ENCODE results near the gene ATP8A2.
A peak's percentile ranks its signal among the peaks of the same experiment; 100 is the strongest.

ATP8A2 gene

DNA sequence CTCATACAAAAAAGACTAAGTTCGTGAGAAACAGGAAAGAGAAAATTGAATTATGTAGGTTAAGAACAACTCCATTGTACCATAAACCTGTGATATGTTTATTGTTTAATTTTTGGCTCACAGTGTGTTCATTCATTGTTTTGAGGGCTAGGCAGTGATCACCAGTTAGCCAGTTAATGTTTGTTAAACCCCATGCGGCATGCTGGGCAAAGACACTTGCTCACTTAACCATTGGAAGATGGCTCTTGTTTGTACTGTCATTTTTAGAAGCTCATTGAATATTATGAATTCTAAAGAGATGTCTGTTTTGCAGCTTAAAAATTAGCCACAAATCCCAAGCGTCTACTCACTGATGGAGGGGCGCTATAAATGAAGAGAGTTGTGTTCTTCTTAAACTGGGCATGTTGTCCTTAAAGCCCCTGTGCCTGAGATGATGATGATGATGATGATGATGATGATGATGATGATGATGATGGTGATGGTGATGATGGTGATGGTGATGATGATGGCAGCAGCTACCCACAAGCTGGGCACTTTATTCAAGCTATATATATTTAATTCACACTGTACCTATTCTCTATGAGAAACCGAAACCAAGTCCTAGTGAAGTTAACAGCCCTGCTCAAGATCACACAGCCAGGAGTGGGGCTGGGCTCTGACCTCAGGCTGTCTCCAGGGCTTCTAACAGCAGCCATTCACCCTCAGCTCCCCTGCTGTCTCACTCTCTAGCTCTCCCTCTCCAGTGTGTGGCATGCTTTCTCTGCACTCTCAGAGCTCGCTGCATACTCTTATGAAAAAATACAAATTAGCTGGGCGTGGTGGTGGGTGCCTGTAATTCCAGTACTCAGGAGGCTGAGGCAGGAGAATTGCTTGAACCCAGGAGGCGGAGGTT lies 510.9 kb downstream of the ATP8A2 start:
- DNase-seq (ENCODE audit: low read depth in 3 of 3) = no peak

DNA sequence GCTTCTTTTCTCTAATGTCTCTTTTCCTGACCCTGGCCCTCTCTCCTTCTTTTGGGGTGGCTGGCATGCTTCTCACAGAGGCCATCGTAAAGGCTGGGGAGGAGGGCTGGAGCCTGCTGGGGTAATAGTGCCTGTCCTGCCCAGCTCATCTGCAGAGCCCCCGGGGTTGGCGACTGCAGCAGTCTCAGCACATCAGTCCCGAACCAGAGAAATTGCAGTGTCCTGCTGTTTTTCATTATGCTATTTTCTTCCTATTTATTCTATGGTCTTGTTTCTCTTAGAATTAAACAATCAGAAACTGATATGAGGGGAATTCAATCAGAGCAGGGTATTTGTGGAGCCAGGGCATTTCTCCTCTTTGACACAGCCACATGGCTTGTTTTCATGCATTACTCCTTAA lies 513.6 kb downstream of the ATP8A2 start:
- DNase-seq (ENCODE audit: low read depth in 3 of 3) = no peak

- DNase-seq (ENCODE audit: low read depth in 3 of 3) = no peak
Observed at GRCh38 chr13:25886438-25887214, 514.9 kb downstream of the ATP8A2 start.

DNA sequence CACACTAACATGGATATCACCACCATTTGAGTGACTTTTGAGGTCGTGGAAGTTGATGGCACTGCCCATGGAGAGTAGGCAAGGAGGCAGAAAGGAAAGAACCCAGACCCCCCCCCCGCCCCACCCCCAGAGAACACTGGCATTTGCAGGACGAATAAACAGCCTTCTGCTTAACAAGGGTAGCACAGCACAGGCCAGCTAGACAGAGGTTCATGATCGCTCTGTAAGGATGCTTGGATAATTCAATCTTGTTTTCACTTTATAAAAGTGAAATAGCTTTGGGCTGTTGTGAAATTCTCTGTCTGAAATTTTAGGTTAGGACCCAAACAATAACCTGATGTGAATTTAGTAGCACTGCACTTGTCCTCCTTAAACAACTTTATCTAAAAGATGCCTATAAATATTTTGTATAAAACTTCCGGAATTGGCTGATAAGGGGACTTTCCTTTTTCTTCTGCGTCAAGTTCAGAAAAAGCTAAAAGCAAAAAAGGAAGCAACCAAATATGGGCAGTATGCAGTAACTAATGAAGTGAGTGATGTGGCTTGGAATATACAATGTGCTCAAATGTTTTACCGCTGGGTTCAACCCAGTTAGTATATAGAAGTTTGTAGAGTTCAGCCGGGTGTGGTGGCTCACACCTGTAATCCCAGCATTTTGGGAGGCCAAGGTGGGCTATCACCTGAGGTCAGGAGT lies 516.3 kb downstream of the ATP8A2 start:
- DNase-seq (ENCODE audit: low read depth in 3 of 3) = no peak

DNA sequence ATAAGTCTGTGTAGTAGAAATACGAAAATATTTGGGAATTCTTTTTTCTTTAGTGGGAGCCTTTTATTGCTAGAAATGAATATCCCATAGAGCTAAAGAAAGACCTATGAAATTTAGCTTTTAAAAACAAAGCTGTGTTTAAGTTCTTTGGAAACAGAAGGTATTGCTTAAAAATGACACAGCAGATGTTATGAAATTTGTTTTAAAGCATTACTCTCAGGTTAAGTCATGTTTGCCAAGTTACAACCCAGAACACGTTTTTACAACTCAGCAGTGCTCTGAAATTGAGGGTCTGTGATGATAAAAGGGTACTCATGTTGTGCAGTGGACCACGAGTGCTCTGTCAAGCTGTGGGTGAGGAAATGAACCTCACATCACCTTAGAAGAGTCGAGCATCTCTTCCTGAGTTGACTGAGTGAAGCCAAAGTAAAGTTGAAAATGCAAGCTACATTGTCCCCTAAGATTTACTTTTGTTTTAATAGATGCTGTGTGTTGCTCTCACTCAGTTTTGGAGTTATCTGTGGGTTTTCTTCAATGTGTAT lies 519.0 kb downstream of the ATP8A2 start:
- no peak for DNase-seq (ENCODE audit: low read depth in 3 of 3)

DNA sequence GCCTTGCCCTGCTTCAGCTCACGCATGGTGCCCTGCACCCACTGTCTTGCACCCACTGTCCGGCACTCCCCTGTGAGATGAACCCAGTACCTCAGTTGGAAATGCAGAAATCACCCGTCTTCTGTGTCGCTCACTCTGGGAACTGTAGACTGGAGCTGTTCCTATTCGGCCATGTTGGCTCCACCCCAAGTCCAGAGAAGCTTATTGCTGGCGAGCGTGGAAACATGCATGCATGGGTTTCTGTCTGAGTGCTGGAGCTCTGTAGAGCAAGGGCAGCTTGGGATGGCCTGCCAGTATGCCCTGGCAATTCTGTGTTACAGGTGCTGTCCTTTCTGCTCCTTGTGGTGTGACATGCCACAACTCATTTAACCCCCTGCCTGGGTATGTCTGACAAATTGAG lies 527.2 kb downstream of the ATP8A2 start:
- DNase-seq (ENCODE audit: low read depth in 3 of 3) = no peak

GRCh38 chr13:25899464-25899863 lies 527.7 kb downstream of the ATP8A2 start:
- no peak for DNase-seq (ENCODE audit: low read depth in 3 of 3)

DNA sequence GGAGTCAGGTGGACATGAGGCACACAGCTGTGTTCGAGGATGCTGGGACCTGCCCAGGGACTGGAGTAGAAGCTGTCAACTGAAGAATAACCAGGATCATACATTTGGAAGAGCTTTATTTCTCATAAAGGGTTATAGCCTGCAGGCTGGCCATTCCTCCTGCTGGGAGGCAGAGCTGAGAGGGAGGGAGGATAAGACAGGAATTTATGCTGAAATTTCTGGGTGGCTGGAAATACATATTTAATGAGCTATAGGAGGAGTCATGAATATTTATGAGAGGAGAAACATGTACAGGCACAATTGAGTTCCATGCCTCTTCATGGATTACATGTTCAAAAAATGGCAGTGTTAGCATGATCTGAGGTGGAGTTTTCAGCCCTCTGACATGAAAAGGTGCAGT lies 528.2 kb downstream of the ATP8A2 start:
- no peak for DNase-seq (ENCODE audit: low read depth in 3 of 3)

DNA sequence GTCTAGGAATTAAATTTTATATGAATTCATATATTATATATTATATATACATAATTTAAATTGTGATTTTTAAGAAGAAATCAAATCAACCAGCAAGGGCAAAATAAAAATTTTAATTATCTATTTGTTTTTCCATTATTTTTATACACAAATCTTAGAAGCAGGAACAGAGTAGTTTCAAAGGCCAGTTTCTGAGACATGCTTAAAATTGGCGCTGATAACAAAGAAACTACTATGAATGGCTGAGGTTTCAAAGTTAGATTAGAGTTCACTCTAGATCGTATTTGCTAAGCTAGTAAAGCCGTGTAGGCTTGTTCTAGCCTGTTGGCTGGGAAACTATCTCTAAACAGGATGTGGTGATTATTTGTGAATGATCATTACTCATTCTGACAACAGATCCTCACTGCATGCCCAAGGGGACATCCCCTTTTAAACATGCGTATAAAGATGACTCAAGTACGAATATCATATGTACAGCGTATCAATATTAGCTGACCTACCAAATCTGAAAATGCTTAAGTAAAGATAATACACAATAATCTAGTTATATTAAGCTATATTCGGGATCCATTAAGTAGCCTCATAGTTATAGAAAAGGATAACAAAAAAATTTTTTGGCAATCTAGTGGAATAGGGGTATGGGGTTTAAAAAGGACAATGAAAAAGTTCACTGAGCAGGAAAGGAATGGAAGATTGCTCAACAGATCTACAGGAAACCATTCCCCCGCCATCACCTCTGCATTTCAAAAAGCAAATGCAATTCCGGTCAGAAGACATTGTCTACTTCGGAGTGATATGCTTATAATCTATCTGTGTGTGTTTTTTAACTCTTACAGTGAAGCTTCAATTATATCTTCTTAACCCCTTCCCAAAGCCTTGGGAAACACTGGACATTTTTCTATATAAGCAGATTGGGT lies 529.9 kb downstream of the ATP8A2 start:
- DNase-seq (ENCODE audit: low read depth in 3 of 3) = peak in 1 of 3 experiments; percentile 27

GRCh38 chr13:25902455-25902854 lies 530.7 kb downstream of the ATP8A2 start:
- no peak for DNase-seq (ENCODE audit: low read depth in 3 of 3)

- no peak for DNase-seq (ENCODE audit: low read depth in 3 of 3)
Observed at GRCh38 chr13:25902891-25903341, 531.1 kb downstream of the ATP8A2 start.

DNA sequence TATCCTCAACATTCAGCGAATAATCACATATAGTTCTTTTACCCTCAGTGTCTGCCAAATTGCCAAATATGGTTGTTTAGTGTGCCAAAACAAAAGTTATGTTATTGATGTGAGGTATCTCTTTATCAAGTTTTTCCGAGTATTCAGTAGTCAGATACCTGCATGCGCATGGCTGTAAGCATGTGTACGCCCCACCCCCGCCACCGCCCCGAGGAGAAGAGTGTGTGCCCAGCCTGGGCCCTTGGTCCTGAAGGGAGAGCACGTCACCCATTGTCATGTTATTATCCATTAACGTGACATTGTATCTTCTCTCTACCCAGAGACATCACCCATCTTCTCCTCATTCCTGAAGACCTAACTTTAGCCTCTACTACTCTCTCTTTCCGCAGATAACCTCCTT lies 533.1 kb downstream of the ATP8A2 start:
- no peak for DNase-seq (ENCODE audit: low read depth in 3 of 3)

DNA sequence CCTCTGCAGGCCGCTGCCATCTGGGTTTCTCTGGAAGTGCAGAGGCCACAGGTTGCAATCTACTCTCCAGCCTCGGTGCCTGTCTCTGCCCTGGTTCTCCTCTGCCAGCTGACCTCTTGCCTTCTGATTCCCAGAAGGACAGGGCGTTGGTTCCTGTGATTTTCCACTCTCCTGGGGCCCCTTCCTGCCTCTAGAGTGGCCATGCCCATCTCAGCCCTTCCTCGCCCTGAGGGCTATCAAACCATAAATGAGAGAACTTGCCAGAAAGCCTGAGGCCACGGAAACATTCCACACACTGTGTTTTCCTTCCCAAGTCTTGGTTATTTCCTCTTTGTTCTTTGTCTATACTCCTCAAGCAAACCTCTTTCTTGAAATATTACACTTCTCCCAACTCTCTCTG lies 533.8 kb downstream of the ATP8A2 start:
- DNase-seq (ENCODE audit: low read depth in 3 of 3) = no peak

- no peak for DNase-seq (ENCODE audit: low read depth in 3 of 3)
Observed at GRCh38 chr13:25906191-25906661, 534.5 kb downstream of the ATP8A2 start.

DNA sequence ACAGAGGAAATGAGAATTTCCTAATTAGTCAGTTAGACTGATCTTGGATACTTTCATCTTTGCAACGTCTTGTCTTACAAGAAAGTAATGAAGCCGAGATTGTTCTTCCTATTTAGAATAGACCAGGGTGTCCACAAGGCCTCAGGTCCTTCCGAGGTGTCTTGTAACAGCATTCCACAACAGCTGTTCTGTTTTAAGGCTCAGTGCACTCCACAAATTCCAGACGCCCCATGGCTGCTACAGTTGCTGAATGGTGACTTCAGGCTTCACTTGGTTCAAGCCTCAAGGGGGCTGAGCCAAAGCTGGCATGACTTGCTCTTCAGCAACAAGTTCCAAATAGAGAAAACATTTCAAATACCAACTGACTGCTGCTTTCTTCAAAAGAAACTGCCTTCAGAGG lies 536.6 kb downstream of the ATP8A2 start:
- DNase-seq (ENCODE audit: low read depth in 3 of 3) = no peak

DNA sequence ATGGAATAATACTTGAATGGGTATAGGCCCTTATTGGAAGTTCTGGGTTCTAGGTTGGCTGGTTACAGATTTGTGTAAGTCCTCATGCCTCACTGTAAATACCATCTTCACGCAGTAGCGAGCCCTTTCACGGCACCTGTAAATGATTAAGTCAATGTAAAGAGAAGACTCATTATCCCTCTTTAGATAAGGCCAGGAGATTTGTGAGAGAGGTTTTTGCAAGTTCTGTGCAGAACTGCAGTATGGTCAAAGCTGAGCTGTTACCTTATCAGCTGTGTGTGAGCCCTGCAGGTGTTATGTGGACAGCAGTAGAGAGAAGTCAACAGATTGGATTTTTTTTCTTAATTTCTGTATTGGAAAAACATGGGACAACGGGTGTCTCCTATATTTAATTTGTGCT lies 538.5 kb downstream of the ATP8A2 start:
- DNase-seq (ENCODE audit: low read depth in 3 of 3) = no peak

GRCh38 chr13:25910991-25911419 lies 539.2 kb downstream of the ATP8A2 start:
- DNase-seq (ENCODE audit: low read depth in 3 of 3) = no peak

DNA sequence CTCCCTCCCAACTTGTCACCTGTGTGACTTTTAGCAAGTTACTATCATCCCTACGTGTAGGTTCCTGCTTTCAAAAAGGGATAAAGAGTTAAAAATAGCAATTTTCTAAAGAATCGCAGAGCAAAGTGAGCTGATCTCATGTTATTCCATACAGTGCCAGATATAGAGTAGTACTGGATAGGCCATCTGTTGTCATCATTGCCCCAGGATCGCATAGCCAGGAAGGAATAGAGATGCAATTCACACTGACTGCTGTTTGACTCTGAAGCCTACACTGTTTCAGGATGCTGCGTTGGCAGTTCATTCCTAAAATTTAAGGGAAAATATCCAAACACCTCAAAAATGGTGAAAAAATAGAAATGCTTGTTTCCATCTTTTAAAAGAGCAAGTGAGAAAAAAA lies 541.2 kb downstream of the ATP8A2 start:
- DNase-seq (ENCODE audit: low read depth in 3 of 3) = no peak

- no peak for DNase-seq (ENCODE audit: low read depth in 3 of 3)
Observed at GRCh38 chr13:25915840-25916518, 544.2 kb downstream of the ATP8A2 start.

- no peak for DNase-seq (ENCODE audit: low read depth in 3 of 3)
Observed at GRCh38 chr13:25920277-25920676, 548.5 kb downstream of the ATP8A2 start.
